ENCODE data around the gene TMEM145.

GRCh38 chr19:42277821-42278451 lies 35.2 kb upstream of the TMEM145 start:
- TF ChIP-seq, protein P1, sequence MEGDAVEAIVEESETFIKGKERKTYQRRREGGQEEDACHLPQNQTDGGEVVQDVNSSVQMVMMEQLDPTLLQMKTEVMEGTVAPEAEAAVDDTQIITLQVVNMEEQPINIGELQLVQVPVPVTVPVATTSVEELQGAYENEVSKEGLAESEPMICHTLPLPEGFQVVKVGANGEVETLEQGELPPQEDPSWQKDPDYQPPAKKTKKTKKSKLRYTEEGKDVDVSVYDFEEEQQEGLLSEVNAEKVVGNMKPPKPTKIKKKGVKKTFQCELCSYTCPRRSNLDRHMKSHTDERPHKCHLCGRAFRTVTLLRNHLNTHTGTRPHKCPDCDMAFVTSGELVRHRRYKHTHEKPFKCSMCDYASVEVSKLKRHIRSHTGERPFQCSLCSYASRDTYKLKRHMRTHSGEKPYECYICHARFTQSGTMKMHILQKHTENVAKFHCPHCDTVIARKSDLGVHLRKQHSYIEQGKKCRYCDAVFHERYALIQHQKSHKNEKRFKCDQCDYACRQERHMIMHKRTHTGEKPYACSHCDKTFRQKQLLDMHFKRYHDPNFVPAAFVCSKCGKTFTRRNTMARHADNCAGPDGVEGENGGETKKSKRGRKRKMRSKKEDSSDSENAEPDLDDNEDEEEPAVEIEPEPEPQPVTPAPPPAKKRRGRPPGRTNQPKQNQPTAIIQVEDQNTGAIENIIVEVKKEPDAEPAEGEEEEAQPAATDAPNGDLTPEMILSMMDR (IDR thresholded peaks at IDR 0.05 in 2 of 3, conservative IDR thresholded peaks at IDR 0.05 in 1 of 3; ENCODE audit: insufficient read depth in 2 of 3, low read depth in 1 of 3, low read length in 3 of 3): no peak
- no peak for TF ChIP-seq ZNF707 (CRISPR knock-in tag; conservative IDR thresholded peaks at IDR 0.05)
- no peak for TF ChIP-seq SP2 (IDR thresholded peaks at IDR 0.05; ENCODE audit: extremely low read depth, low read depth, low read length, poor library complexity, severe bottlenecking)
- no peak for TF ChIP-seq ATF1 (CRISPR knock-in tag; IDR thresholded peaks at IDR 0.05)
- no peak for TF ChIP-seq ATF1 (tag; IDR thresholded peaks at IDR 0.05)
- TF ChIP-seq NR2C2 (CRISPR knock-in tag; IDR thresholded peaks at IDR 0.05): no peak
- TF ChIP-seq NR2C2 (tag; IDR thresholded peaks at IDR 0.05): no peak

All from K562 (cell line).